Measurements from ENCODE around the gene PRDM1.

DNA sequence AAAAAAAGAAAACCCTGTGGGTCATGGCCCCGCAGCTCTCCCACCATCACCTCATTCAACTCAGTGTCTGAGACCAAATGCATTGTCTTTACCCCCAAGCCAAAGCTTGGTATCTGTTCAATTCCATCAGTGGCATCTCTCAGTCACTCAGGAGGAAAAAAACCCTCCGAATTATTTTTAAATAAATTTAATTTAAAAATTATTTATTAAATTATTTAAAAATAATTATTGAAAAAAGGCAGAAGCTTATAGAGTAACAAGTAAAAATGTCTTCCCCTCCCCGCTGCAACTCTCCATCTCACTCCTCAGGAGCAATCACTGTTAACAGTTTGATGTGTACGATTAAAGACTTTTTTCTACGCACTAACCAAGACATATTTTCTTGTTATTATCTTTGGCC lies 50.7 kb downstream of the PRDM1 start:
- TF ChIP-seq, protein P1, sequence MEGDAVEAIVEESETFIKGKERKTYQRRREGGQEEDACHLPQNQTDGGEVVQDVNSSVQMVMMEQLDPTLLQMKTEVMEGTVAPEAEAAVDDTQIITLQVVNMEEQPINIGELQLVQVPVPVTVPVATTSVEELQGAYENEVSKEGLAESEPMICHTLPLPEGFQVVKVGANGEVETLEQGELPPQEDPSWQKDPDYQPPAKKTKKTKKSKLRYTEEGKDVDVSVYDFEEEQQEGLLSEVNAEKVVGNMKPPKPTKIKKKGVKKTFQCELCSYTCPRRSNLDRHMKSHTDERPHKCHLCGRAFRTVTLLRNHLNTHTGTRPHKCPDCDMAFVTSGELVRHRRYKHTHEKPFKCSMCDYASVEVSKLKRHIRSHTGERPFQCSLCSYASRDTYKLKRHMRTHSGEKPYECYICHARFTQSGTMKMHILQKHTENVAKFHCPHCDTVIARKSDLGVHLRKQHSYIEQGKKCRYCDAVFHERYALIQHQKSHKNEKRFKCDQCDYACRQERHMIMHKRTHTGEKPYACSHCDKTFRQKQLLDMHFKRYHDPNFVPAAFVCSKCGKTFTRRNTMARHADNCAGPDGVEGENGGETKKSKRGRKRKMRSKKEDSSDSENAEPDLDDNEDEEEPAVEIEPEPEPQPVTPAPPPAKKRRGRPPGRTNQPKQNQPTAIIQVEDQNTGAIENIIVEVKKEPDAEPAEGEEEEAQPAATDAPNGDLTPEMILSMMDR (conservative IDR thresholded peaks at IDR 0.05 in 1 of 2, IDR thresholded peaks at IDR 0.05 in 1 of 2; ENCODE audit: low read depth in 1 of 2, low read length in 2 of 2), result no peak
- no peak for TF ChIP-seq EZH2 (IDR thresholded peaks at IDR 0.05; ENCODE audit: low read length, missing control alignments)
